ENCODE measurements around the gene PDE6B.

DNA sequence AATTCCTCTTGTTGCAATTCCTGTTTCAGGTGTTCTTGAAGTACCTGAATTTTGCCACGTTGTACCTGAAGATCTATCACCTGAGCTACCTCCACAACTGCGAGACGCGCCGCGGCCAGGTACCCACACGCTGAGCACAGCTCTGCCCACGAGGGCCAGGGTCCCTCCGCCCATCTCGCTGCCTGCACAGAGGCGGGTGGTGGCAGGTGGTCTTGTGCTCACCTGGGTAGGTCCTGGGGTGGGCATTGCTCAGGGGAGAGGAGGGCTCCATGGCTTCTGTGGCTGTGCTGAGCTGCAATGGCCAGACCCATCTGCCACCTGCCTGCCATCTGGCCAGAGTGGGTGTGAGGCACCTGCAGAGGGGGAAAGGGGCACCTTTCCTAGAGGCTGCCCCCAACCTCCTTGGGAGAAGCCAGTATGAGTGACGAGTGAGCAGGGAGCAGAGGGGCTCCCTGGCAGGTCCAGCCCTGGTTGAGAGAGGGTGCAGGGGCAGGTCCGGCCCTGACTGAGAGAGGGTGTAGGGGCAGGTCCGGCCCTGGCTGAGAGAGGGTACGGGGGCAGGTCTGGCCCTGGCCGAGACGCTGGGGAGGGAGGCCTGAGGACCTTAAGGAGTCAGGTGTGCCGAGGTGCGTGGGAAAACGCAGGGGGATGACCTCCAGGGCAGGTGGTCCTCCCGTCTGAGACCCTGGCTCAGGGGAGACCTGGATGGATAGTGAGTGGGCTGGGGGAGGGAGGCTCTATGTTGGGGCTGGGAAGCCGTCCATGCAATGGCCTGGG lies 10.7 kb downstream of the PDE6B start:
- no peak for TF ChIP-seq ZNF768 (CRISPR knock-in tag; IDR thresholded peaks at IDR 0.05)
- no peak for TF ChIP-seq ZBTB1 (CRISPR knock-in tag; IDR thresholded peaks at IDR 0.05; ENCODE audit: borderline replicate concordance)
- TF ChIP-seq RAD21 (CRISPR knock-in tag; IDR thresholded peaks at IDR 0.05) = no peak
